Peyer's patch (tissue), 4 donors: ENCODE data around the gene FRMD5.

Experiments
- POLR2A ChIP-seq, 2 donors: fragments of 450-650 bp; IDR thresholded peaks; one replicate each; pipeline ENCODE4 v1.5.1; 2017; ENCODE audit warnings: antibody characterized with exemption in 2 of 2, mild to moderate bottlenecking in 2 of 2, moderate library complexity in 2 of 2
- TF ChIP-seq, protein P1 (sequence below), 6 experiments: fragments of 450-650 bp in 4 of 6; fragments of 200-600 bp in 2 of 6; sonication (generic) in 1 of 6; IDR thresholded peaks; one replicate each; pipeline ENCODE4 v1.5.1; 2017 to 2019; ENCODE audit warnings: antibody characterized with exemption in 6 of 6, mild to moderate bottlenecking in 3 of 6, moderate library complexity in 1 of 6

DNA sequence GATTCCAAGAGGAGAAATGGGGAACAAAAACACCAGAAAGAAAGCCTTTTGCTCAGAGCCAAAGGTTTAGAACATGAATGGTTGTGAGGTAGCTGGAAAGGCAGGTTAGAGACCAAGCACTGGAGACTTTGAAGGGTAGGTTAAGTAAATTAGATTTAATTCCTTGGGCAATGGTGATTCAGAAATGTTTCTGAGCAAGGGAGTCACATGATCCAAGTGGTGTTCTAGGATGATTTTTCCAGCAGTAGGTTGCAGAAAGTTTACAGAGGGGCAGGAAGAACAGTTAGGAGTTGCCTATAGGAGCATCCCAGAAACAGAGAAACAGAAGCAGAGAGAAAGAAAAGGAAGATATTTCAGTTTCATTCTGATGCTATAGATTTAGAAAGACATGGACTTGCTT, 228.4 kb downstream of the FRMD5 start:
- TF ChIP-seq, protein P1, sequence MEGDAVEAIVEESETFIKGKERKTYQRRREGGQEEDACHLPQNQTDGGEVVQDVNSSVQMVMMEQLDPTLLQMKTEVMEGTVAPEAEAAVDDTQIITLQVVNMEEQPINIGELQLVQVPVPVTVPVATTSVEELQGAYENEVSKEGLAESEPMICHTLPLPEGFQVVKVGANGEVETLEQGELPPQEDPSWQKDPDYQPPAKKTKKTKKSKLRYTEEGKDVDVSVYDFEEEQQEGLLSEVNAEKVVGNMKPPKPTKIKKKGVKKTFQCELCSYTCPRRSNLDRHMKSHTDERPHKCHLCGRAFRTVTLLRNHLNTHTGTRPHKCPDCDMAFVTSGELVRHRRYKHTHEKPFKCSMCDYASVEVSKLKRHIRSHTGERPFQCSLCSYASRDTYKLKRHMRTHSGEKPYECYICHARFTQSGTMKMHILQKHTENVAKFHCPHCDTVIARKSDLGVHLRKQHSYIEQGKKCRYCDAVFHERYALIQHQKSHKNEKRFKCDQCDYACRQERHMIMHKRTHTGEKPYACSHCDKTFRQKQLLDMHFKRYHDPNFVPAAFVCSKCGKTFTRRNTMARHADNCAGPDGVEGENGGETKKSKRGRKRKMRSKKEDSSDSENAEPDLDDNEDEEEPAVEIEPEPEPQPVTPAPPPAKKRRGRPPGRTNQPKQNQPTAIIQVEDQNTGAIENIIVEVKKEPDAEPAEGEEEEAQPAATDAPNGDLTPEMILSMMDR (IDR thresholded peaks at IDR 0.05): no peak
- TF ChIP-seq POLR2A (IDR thresholded peaks at IDR 0.05): no peak
